Measurements from ENCODE around the gene NDUFA11.
"Not testable (repeated sequence)": the region's sequence is repeated elsewhere in the genome, so short reads cannot be mapped to it uniquely, and the experiment has no call there.

NDUFA11 gene

GRCh38 chr19:5867201-5868136 is 36.1 kb downstream of the NDUFA11 start:
- TF ChIP-seq CTCF (IDR thresholded peaks at IDR 0.05; ENCODE audit: insufficient read depth, missing control alignments): no peak
- peak; percentile 11 for DNase-seq (ENCODE audit: insufficient read length, low spot score)
- no peak for FAIRE-seq

- no peak for DNase-seq (ENCODE audit: insufficient read length, low spot score)
- no peak for TF ChIP-seq CTCF (IDR thresholded peaks at IDR 0.05; ENCODE audit: insufficient read depth, missing control alignments)
- FAIRE-seq: no peak
Observed at GRCh38 chr19:5865772-5866171, 37.8 kb downstream of the NDUFA11 start.

GRCh38 chr19:5864725-5865486 is 38.7 kb downstream of the NDUFA11 start:
- FAIRE-seq: no peak

DNA sequence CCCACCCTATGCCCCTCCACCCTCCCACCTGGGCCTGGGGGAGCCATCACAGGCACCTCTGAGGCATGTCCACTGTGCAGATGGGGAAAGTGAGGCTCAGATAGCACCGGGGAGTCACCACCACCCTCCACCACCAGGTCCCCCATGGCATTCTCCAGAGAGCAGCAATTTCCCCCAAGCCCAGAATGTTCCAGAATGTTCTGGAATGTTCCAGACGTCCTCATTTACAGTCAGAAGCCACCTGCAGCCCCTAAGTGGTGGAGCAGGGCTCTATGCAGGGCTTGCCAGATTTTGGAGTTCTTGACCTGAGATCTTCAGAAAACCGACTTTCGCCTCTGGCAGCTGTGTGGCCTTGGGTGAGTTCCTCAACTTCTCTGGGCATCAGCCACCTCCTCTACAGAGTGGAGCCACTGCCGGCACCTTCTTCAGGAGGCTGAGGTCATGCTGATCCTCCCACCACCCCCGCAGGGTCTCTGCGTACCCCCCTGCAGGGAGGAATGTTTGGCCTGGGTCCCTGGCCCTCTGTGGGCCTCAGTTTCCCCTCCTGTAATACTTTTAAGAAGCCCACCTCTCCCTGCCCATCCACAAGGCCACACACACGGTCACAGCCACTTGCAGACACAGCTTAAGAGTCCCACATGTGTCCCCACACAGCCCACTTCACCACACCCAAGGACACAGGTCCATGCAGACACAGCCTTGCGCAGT is 39.4 kb downstream of the NDUFA11 start:
- TF ChIP-seq CTCF (IDR thresholded peaks at IDR 0.05; ENCODE audit: insufficient read depth, missing control alignments): no peak
- no peak for DNase-seq (ENCODE audit: insufficient read length, low spot score)
- FAIRE-seq: no peak

More at GRCh38 chr19:5864725-5865486, 38.7 kb downstream of the NDUFA11 start:
- TF ChIP-seq CTCF (IDR thresholded peaks at IDR 0.05; ENCODE audit: insufficient read depth, missing control alignments): no peak
- peak; percentile 16 for DNase-seq (ENCODE audit: insufficient read length, low spot score)

DNA sequence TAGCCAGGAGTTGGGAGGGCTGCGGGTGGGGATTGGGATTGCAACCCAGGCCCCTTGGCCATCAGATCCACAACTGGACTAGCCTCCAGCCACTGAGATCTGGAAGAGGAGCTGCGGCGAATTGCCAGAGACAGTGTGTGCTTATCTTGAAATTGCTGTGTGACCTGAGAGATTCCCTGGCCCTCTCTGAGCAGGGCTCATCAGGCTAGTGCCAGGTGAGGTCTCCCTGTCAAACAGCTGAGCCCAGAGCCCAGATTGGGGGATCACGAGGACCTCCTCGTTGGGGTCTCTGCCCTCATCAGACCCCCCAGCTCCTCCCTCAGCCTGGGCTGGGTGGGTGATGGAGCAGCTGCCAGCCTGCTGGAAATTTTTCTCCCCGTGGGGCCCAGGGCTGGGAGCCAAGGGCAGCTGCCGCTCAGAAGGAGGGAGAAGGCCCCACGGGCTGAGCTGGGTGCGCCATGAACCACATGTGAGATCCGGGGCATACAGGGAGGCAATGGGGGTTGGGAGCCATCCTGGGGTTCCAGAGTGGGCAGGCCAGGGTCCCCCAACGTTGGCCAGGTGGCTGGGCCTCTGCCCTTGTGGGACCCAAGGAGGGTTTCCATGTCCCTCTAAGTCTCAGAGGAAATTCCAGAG is 40.4 kb downstream of the NDUFA11 start:
- FAIRE-seq (no peak), DNase-seq (ENCODE audit: insufficient read length, low spot score) (peak; percentile 12)
- TF ChIP-seq CTCF (IDR thresholded peaks at IDR 0.05; ENCODE audit: insufficient read depth, missing control alignments): no peak

- DNase-seq (ENCODE audit: insufficient read length, low spot score) (peak; percentile 7), FAIRE-seq (no peak)
- no peak for TF ChIP-seq CTCF (IDR thresholded peaks at IDR 0.05; ENCODE audit: insufficient read depth, missing control alignments)
Observed at GRCh38 chr19:5857203-5858081, 46.1 kb downstream of the NDUFA11 start.

GRCh38 chr19:5855151-5855550 is 48.4 kb downstream of the NDUFA11 start:
- peak; percentile 27 for DNase-seq (ENCODE audit: insufficient read length, low spot score)
- not testable (repeated sequence) for FAIRE-seq

DNA sequence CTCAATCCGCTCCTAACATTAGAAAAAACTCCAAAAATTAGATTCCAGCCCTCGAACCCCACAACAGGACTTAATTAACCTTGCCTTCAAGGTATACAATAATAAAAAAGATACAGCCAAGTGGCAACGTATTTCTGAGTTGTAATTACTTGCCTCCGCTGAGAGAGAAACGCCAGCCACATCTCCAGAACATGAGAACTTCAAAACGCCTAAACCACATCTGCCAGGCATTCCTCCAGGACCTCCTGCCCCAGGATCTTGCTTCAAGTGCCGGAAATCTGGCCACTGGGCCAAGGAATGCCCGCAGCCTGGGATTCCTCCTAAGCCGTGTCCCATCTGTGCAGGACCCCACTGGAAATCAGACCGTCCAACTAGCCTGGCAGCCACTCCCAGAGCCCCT is 49.5 kb downstream of the NDUFA11 start:
- DNase-seq (ENCODE audit: insufficient read length, low spot score); FAIRE-seq: not testable (repeated sequence)
